Cardiac muscle cell (in vitro differentiated cells and primary cell): ENCODE data around the gene ADGRD2. TPM values are rescaled to one million over a fixed set of nuclear protein-coding genes. Genes with fewer than 3 reads are reported as not detected.

Source experiments
- DNase-seq, 2 donors: peaks; one replicate each; pipeline versions ENCODE4 v3.0.0 to v3.0.0-alpha.2; 2010 to 2017; ENCODE audit warnings: low read depth in 1 of 2, low spot score in 1 of 2
- H3K27ac ChIP-seq: fragments of 200-600 bp; sonication (generic); 2 replicates; pipeline ENCODE4 v1.5.1; 2016
- H3K27me3 ChIP-seq: fragments of 200-600 bp; sonication (generic); 2 replicates; pipeline ENCODE4 v1.6.0; 2016; ENCODE audit warnings: control low read depth
- H3K36me3 ChIP-seq: fragments of 200-600 bp; sonication (generic); 2 replicates; pipeline ENCODE4 v1.5.1; 2016; ENCODE audit warnings: control low read depth
- H3K4me1 ChIP-seq: fragments of 200-600 bp; sonication (generic); 2 replicates; pipeline ENCODE4 v1.8.1; 2017; ENCODE audit warnings: low read depth, mild to moderate bottlenecking, mixed run types
- H3K4me3 ChIP-seq: fragments of 200-600 bp; sonication (generic); 2 replicates; pipeline ENCODE4 v1.5.1; 2016; ENCODE audit warnings: mild to moderate bottlenecking
- H3K9me3 ChIP-seq: fragments of 200-600 bp; sonication (generic); 2 replicates; pipeline ENCODE4 v1.5.1; 2017; ENCODE audit warnings: low read depth, mild to moderate bottlenecking, control low read depth
- polyA plus RNA-seq: library from polyadenylated mRNA; unstranded; fragments of >200 nt; fragmentation: Nextera tagmentation; extraction: Ambion mirVana; gene quantifications from 2 replicates; pipeline ENCODE4 v1.2.1, GENCODE V29; 2016
- total RNA-seq: library from RNA; depleted of rRNA; stranded (reverse); fragments of >200 nt; gene quantifications from 2 replicates; pipeline ENCODE4 v1.2.3, GENCODE V29; 2016
- TF ChIP-seq, protein P1 (sequence below): IDR thresholded peaks from 2 replicates; pipeline ENCODE4 v1.5.1; 2012; ENCODE audit warnings: low read depth, mild to moderate bottlenecking, low read length

ADGRD2 gene
- total and polyA plus RNA-seq, 2 experiments from 2014 or later, result not detected

- Histone ChIP-seq H3K4me1 (no peaks in the 10 kb centered on the region), H3K27me3 (no peaks in the 10 kb centered on the region), H3K4me3 (no peak overlapping the region), H3K9me3 (no peaks in the 10 kb centered on the region), H3K27ac (no peak overlapping the region), H3K36me3 (peaks cover 11% of the 10 kb centered on the region)
- DNase-seq, result no peak
- TF ChIP-seq, protein P1, sequence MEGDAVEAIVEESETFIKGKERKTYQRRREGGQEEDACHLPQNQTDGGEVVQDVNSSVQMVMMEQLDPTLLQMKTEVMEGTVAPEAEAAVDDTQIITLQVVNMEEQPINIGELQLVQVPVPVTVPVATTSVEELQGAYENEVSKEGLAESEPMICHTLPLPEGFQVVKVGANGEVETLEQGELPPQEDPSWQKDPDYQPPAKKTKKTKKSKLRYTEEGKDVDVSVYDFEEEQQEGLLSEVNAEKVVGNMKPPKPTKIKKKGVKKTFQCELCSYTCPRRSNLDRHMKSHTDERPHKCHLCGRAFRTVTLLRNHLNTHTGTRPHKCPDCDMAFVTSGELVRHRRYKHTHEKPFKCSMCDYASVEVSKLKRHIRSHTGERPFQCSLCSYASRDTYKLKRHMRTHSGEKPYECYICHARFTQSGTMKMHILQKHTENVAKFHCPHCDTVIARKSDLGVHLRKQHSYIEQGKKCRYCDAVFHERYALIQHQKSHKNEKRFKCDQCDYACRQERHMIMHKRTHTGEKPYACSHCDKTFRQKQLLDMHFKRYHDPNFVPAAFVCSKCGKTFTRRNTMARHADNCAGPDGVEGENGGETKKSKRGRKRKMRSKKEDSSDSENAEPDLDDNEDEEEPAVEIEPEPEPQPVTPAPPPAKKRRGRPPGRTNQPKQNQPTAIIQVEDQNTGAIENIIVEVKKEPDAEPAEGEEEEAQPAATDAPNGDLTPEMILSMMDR, result no peak
Measured at GRCh38 chr9:124526174-124526573, 75.9 kb downstream of the ADGRD2 start.

- Histone ChIP-seq H3K4me1 (no peaks in the 10 kb centered on the region), H3K27ac (no peak overlapping the region), H3K9me3 (no peaks in the 10 kb centered on the region), H3K4me3 (no peak overlapping the region), H3K36me3 (peaks cover 11% of the 10 kb centered on the region), H3K27me3 (no peaks in the 10 kb centered on the region)
- no peak for DNase-seq
- TF ChIP-seq, protein P1, result no peak
Measured at GRCh38 chr9:124527781-124528180, 77.5 kb downstream of the ADGRD2 start.

Other genes starting within 250 kb of the ADGRD2 start
- gene NEK6, start 192.5 kb upstream of the ADGRD2 start, total RNA-seq, result 13.8 and 27.0 TPM in 2 replicates
- gene NEK6, start 192.5 kb upstream of the ADGRD2 start, polyA plus RNA-seq, result 14.3 and 33.7 TPM in 2 replicates
- 160 and 216 TPM in 2 replicates for gene PSMB7, start 35.0 kb upstream of the ADGRD2 start, total RNA-seq
- gene PSMB7, start 35.0 kb upstream of the ADGRD2 start, polyA plus RNA-seq, result 226 and 282 TPM in 2 replicates
- gene NR5A1, start 56.9 kb downstream of the ADGRD2 start, total RNA-seq, result 0.12 TPM in 1 of 2 replicates, not detected in the other
- not detected in 2 replicates for gene NR5A1, start 56.9 kb downstream of the ADGRD2 start, polyA plus RNA-seq